OCI-LY1 (cell line): ENCODE measurements around the gene TASP1.

Experiments used
- EZH2 ChIP-seq: fragments of 200-600 bp; sonication (generic), shearing (Covaris generic); IDR thresholded peaks from 2 replicates; pipeline ENCODE4 v1.8.0; 2017; ENCODE audit warnings: borderline replicate concordance, mixed run types, mild to moderate bottlenecking, antibody characterized with exemption, low read length, moderate library complexity, mixed read lengths
- TF ChIP-seq, protein P1 (sequence below): fragments of 200-600 bp; sonication (generic), shearing (Covaris generic); IDR thresholded peaks from 2 replicates; pipeline ENCODE4 v1.5.1; 2017; ENCODE audit warnings: mild to moderate bottlenecking, antibody characterized with exemption, low read length, moderate library complexity, mixed read lengths

DNA sequence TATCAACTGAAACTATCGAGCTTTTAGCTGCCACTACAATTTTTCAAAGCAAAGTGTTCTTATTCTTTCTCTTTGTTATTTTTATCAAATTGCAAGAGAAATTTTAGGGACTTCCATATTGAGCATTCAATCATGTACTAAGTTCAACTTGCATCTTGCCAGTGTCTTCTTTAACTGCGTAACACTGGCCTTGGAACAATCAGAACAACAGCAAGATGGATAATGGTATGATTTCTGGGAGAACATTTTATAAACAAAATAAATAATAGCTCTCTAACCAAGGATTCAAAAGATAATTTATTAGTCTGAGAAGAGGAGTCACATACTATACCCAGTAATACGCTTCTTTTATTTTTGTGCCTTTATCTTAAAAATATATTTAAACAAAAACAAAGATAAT lies 249.6 kb downstream of the TASP1 start:
- TF ChIP-seq, protein P1, sequence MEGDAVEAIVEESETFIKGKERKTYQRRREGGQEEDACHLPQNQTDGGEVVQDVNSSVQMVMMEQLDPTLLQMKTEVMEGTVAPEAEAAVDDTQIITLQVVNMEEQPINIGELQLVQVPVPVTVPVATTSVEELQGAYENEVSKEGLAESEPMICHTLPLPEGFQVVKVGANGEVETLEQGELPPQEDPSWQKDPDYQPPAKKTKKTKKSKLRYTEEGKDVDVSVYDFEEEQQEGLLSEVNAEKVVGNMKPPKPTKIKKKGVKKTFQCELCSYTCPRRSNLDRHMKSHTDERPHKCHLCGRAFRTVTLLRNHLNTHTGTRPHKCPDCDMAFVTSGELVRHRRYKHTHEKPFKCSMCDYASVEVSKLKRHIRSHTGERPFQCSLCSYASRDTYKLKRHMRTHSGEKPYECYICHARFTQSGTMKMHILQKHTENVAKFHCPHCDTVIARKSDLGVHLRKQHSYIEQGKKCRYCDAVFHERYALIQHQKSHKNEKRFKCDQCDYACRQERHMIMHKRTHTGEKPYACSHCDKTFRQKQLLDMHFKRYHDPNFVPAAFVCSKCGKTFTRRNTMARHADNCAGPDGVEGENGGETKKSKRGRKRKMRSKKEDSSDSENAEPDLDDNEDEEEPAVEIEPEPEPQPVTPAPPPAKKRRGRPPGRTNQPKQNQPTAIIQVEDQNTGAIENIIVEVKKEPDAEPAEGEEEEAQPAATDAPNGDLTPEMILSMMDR = no peak
- TF ChIP-seq EZH2 = no peak
